Esophagus squamous epithelium (tissue), 5 donors: ENCODE data around the gene SCN5A. TPM values are rescaled to one million over a fixed set of nuclear protein-coding genes. Genes with fewer than 3 reads are reported as not detected.

Experiments used
- DNase-seq: peaks from one replicate; lab custom pipeline; 2025; lab: John Stamatoyannopoulos, UW
- H3K27ac ChIP-seq, 4 donors: fragments of 200-600 bp; sonication (generic); one replicate each; pipeline ENCODE4 v1.5.1; 2016 to 2019; ENCODE audit warnings: mild to moderate bottlenecking in 1 of 4
- H3K27me3 ChIP-seq, 4 donors: fragments of 200-600 bp; sonication (generic); 1 replicate in 3 of 4; 2 replicates in 1 of 4; pipeline versions ENCODE4 v1.5.1 to v1.6.0; 2017 to 2021; ENCODE audit warnings: antibody characterized with exemption in 1 of 4
- H3K36me3 ChIP-seq, 3 donors: fragments of 200-600 bp; sonication (generic); one replicate each; pipeline ENCODE4 v1.5.1; 2016 to 2019
- H3K4me1 ChIP-seq, 3 donors: fragments of 200-600 bp; sonication (generic); one replicate each; pipeline ENCODE4 v1.5.1; 2017 to 2019
- H3K4me3 ChIP-seq, 4 donors: fragments of 200-600 bp; sonication (generic); 1 replicate in 3 of 4; 2 replicates in 1 of 4; pipeline ENCODE4 v1.5.1; 2016 to 2019; ENCODE audit warnings: mild to moderate bottlenecking in 2 of 4, moderate library complexity in 1 of 4
- H3K9me3 ChIP-seq, 3 donors: fragments of 200-600 bp; sonication (generic); one replicate each; pipeline ENCODE4 v1.5.1; 2016 to 2019
- POLR2A ChIP-seq, 4 donors: fragments of 450-650 bp; IDR thresholded peaks; one replicate each; pipeline ENCODE4 v1.6.1; 2017; ENCODE audit warnings: antibody characterized with exemption in 4 of 4, mild to moderate bottlenecking in 4 of 4, moderate library complexity in 3 of 4
- WGBS, 2 donors: methylation state at CpG; one replicate each; pipeline ENCODE4 v1.1.5; 2018; 5-methylcytosine and 5-hydroxymethylcytosine counted together
- intact Hi-C: fragments of 100-400 bp; cut with DNase I; formaldehyde crosslinking; loops from one replicate; pipeline ENCODE4 v1.15.0; 2022
- total RNA-seq, 4 donors: library from RNA; depleted of rRNA; stranded (reverse); fragments of >200 nt; gene quantifications; one replicate each; pipeline ENCODE4 v1.1.0, GENCODE V29; 2016
- TF ChIP-seq, protein P1 (sequence below), 6 experiments: fragments of 450-650 bp in 4 of 6; fragments of 200-600 bp in 2 of 6; sonication (generic) in 2 of 6; IDR thresholded peaks; one replicate each; pipeline ENCODE4 v1.5.1; 2016 to 2019; ENCODE audit warnings: antibody characterized with exemption in 6 of 6, mild to moderate bottlenecking in 4 of 6, moderate library complexity in 4 of 6
- donor health status: DM: yes; HTN: yes; CAD: no.

SCN5A gene
- total RNA-seq, 4 donors from 2014 or later, result 0.09 to 0.38 (median 0.18) TPM; not detected in 1

GRCh38 chr3:38560996-38561717 is 88.3 kb downstream of the SCN5A start:
- no peaks in the 10 kb centered on the region for H3K9me3 ChIP-seq
- no peak for DNase-seq
- no peaks in the 10 kb centered on the region for H3K27me3 ChIP-seq
- no peak overlapping the region for H3K4me3 ChIP-seq
- intact Hi-C loops, result no loop called here
- H3K4me1 ChIP-seq, result no peaks in the 10 kb centered on the region
- TF ChIP-seq, protein P1, sequence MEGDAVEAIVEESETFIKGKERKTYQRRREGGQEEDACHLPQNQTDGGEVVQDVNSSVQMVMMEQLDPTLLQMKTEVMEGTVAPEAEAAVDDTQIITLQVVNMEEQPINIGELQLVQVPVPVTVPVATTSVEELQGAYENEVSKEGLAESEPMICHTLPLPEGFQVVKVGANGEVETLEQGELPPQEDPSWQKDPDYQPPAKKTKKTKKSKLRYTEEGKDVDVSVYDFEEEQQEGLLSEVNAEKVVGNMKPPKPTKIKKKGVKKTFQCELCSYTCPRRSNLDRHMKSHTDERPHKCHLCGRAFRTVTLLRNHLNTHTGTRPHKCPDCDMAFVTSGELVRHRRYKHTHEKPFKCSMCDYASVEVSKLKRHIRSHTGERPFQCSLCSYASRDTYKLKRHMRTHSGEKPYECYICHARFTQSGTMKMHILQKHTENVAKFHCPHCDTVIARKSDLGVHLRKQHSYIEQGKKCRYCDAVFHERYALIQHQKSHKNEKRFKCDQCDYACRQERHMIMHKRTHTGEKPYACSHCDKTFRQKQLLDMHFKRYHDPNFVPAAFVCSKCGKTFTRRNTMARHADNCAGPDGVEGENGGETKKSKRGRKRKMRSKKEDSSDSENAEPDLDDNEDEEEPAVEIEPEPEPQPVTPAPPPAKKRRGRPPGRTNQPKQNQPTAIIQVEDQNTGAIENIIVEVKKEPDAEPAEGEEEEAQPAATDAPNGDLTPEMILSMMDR (IDR thresholded peaks at IDR 0.05), result no peak
- TF ChIP-seq POLR2A (IDR thresholded peaks at IDR 0.05), result no peak
- 88 to 89% methylated on average over 6 to 7 of the region's 7 CpGs for WGBS, 2 donors
- no peaks in the 10 kb centered on the region for H3K36me3 ChIP-seq
- no peak overlapping the region for H3K27ac ChIP-seq

GRCh38 chr3:38560284-38560683 is 89.2 kb downstream of the SCN5A start:
- no peaks in the 10 kb centered on the region for H3K36me3 ChIP-seq
- H3K4me3 ChIP-seq, result no peak overlapping the region
- H3K27ac ChIP-seq, result no peak overlapping the region
- intact Hi-C loops, result no loop called here
- no peaks in the 10 kb centered on the region for H3K27me3 ChIP-seq
- no peak for DNase-seq
- no peaks in the 10 kb centered on the region for H3K9me3 ChIP-seq
- H3K4me1 ChIP-seq, result no peaks in the 10 kb centered on the region
- no peak for TF ChIP-seq POLR2A (IDR thresholded peaks at IDR 0.05)
- TF ChIP-seq, protein P1 (IDR thresholded peaks at IDR 0.05), result no peak
- 88 to 93% methylated on average over 3 to 4 of the region's 6 CpGs for WGBS, 2 donors

DNA sequence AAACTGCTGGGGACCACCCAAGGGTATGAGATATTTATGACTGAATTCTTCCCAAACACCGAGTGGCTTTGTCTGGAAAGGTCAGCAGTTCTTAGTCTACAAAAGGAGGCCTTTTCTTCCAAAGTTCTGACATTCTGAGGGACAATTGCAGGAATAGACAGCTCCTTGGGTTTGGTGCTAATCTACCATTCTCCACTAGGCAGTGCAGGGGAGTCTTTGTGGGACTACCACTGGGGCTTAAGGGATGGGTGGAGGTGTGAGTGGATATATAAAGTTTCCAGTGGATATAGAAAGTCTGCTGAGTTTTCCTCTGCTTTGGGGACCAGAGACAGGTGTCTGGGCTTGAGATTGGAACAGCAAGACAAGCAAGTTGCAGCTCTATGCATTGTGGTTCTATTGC is 90.6 kb downstream of the SCN5A start:
- WGBS, 2 donors, result 57 to 63% methylated on average over 1 of the region's 1 CpG
- no peaks in the 10 kb centered on the region for H3K4me1 ChIP-seq

GRCh38 chr3:38556640-38557358 is 92.7 kb downstream of the SCN5A start:
- TF ChIP-seq POLR2A (IDR thresholded peaks at IDR 0.05), result no peak
- TF ChIP-seq, protein P1 (IDR thresholded peaks at IDR 0.05), result no peak
- peaks cover 0 to 6% (median 0%) of the 10 kb centered on the region in 3 donors for H3K9me3 ChIP-seq
- H3K27ac ChIP-seq, result no peak overlapping the region
- 51 to 74% methylated on average over 3 to 4 of the region's 4 CpGs for WGBS, 2 donors
- intact Hi-C loops, result no loop called here
- DNase-seq, result no peak
- H3K27me3 ChIP-seq, result no peaks in the 10 kb centered on the region
- H3K4me1 ChIP-seq, result no peaks in the 10 kb centered on the region
- no peaks in the 10 kb centered on the region for H3K36me3 ChIP-seq
- no peak overlapping the region for H3K4me3 ChIP-seq

More for the DNA sequence above, 90.6 kb downstream of the SCN5A start:
- DNase-seq, result no peak
- H3K36me3 ChIP-seq, result no peaks in the 10 kb centered on the region
- intact Hi-C loops, result no loop called here
- peaks cover 0 to 6% (median 0%) of the 10 kb centered on the region in 3 donors for H3K9me3 ChIP-seq
- no peak for TF ChIP-seq POLR2A (IDR thresholded peaks at IDR 0.05)
- TF ChIP-seq, protein P1 (IDR thresholded peaks at IDR 0.05), result no peak
- no peak overlapping the region for H3K27ac ChIP-seq
- no peak overlapping the region for H3K4me3 ChIP-seq
- no peaks in the 10 kb centered on the region for H3K27me3 ChIP-seq

DNA sequence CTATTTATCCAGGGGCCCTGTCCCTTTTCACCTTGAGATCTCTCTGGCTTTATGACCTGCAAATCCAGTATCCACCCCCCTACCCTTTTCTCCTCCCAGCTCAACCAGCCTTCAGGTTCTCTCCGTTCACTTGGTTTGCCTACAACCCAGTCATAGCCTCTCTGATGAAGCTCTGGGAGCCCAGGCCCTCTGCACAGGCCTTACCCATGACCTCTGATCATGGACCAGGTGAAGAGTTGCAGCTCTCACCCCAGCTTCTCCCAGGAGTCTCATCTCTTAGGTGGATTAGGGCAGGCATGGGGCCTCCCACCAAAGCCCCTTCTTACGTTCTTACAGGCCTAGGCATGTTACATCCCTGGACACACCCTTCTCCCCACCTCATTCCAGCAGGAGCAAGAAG is 93.6 kb downstream of the SCN5A start:
- H3K36me3 ChIP-seq, result no peaks in the 10 kb centered on the region
- DNase-seq, result no peak
- H3K27ac ChIP-seq, result no peak overlapping the region
- H3K4me3 ChIP-seq, result no peak overlapping the region
- WGBS, 2 donors, result 79 to 88% methylated on average over 2 of the region's 2 CpGs
- H3K9me3 ChIP-seq, result peaks cover 0 to 6% (median 0%) of the 10 kb centered on the region in 3 donors
- no peaks in the 10 kb centered on the region for H3K4me1 ChIP-seq
- intact Hi-C loops, result no loop called here
- TF ChIP-seq POLR2A (IDR thresholded peaks at IDR 0.05), result no peak
- TF ChIP-seq, protein P1 (IDR thresholded peaks at IDR 0.05), result no peak
- H3K27me3 ChIP-seq, result no peaks in the 10 kb centered on the region
